HG03520 (cell line): Measurements from ENCODE around the gene TMEM154.

Experiments used
- ATAC-seq: cut with Tn5 transposase; IDR thresholded peaks from one replicate; pipeline ENCODE4 v1.9.1; 2021; ENCODE audit warnings: mild to moderate bottlenecking, moderate library complexity; ENCODE audit not compliant: unreplicated experiment

Gene TMEM154

GRCh38 chr4:152598454-152598853 is 81.3 kb downstream of the TMEM154 start:
- ATAC-seq: no peak

GRCh38 chr4:152594978-152595925 is 84.5 kb downstream of the TMEM154 start:
- peak; percentile 85 for ATAC-seq

DNA sequence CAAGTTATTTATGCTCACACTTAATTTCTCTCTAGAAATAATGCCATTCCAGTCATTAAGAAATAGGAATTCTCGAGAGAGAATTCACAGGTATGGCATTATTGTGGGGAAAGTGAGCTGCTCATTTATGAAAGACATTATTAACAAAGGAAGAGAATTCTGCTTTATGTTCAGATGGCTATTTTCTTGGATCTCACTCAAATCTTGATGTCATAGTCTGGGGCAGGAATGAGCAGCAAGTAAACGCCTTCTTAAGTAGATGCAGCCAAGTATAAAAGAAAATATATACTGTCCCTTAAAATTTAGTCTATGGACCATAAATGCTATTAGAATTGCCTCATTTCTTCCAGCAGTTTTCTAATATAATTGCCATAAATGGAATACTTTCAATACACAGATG is 85.7 kb downstream of the TMEM154 start:
- ATAC-seq: no peak

DNA sequence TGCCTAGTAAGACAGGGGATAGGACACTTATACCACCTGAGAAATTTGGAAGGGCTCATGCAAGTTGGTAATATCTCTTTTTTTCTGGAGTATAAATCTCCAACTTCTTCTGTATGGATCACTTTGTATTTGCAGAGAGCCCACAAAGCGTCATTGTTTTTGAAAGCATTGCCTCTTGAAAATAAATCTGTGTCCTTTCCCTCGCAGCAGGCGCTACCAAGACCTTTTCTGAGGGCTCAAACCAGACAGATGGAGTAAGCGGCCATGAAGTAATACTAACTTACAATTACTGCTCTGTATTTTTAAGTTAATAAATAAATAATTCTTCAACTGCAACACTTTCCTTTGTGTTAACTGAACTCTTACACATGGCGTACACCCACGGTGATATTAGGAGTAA is 87.9 kb downstream of the TMEM154 start:
- no peak for ATAC-seq

DNA sequence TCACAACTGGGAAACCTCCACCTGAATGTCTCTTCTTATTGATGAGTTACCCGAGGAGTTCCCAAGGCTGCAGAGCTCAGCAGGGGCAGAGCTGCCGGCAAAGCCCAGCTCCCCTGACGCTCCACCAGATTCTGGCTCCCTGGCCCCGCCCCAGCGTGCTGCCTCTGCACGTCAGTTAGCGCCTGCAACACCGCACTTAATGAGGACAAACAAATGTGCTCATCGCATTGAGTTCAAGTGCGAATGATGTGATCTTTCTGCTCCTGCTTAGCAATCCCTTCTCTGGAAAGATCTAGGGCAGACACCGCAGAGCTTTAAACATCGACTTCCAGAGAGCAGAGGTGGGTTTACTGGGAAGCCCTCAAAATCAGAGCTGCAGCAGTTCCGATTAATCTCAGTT is 88.4 kb downstream of the TMEM154 start:
- ATAC-seq: no peak

- no peak for ATAC-seq
Measured at GRCh38 chr4:152590179-152591031, 89.4 kb downstream of the TMEM154 start.

GRCh38 chr4:152588869-152589268 is 90.9 kb downstream of the TMEM154 start:
- no peak for ATAC-seq

DNA sequence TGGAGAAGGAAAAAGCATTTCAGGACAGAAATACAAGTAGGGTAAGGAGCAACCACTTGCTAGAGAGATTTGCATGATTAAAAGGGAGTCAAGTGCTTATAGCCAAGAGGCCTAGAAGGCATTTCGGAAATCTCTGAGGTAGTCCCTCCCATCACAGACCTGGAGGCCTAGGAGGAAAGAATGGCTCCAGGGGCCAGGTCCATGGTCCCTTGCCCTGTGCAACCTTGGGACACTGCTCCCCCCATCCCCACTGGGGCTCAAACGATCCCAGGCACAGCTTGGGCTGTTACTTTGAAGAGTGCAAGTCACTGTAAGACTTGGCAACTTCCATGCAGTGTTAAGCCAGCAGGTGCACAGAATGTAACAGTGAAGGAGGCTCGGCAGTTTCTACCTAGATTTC is 92.7 kb downstream of the TMEM154 start:
- ATAC-seq: no peak

DNA sequence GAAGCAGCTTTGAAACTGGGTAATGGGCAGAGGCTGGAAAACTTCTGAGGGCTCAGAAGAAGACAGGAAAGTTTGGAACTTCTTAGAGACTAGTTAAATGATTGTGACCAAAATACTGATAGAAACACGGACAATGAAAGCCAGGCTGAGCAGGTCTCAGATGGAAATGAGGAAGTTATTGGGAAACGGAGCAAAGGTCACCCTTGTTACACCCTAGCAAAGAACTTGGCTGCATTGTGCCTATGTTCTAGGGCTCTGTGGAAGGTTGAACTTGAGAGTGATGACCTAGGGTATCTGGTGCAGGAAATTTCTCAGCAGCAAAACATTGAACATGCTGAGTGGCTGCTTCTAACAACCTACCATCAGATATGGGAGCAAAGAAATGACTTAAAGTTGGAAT is 93.1 kb downstream of the TMEM154 start:
- no peak for ATAC-seq

DNA sequence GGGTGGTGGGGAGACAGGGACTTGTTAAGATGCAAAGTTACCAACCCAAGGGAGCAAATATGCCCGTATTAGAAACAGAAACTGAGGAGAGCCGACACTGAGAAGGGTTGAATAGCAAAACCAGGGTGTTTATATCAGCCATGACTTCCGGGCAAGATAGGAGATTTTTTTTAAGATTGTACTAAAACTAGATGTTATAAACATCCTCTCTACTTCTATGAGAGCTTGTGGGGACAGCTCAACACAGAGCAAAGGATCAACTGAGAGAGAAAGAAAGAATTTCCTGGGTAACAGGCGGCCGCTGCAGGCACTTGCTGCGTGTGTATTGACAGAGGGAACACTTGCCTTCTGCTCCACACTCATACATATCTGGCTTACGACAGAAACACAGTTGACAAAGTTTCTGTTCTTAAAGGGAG is 94.8 kb downstream of the TMEM154 start:
- ATAC-seq: no peak

DNA sequence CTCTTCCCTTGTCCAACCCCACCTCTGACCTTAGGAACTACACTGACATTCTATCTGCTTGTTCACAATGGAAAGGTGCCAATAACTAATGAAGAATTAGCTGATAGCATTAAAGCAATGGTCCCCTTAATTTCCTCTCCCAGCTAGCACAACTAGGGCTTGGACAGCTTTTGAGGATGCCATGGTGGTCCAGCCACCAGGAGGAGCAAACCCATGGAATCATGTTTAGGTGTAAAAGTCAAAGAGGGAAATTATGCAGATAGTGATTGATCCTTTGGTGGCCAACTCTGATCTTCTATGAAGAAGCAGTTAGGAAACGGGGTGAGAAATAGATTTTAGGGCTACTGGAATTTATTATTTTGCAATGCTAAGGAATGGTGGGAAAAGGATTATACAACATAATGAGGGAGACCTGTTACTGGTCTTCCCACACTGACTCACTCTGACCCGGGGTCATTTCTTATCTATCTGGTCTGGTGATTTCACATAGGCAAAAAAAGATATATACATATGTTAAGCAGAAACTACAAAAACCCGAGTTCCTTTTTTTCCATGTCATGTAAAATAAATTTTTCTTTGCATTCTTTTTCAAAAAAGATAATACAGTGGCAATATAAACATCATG is 98.1 kb downstream of the TMEM154 start:
- ATAC-seq: no peak

DNA sequence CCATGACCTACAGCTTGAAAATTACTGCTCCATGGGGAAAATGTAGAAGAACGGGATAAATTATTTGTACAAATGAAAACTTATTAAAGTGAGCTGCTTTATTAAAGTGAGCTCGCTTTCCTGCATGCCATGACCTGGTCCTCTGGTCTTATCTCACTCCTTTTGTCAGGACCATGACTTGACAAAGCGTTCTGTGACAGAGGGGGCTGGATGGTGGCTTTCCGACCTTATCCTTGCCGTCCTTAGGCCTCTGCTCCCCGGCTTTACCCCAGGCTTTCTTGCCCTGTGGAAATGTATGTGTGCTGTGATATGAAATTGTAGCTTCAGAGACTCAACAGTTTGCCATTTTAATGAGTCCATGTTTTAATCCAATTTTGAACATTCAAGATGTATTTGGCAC is 99.9 kb downstream of the TMEM154 start:
- no peak for ATAC-seq

- no peak for ATAC-seq
Measured at GRCh38 chr4:152579107-152579764, 100.6 kb downstream of the TMEM154 start.

DNA sequence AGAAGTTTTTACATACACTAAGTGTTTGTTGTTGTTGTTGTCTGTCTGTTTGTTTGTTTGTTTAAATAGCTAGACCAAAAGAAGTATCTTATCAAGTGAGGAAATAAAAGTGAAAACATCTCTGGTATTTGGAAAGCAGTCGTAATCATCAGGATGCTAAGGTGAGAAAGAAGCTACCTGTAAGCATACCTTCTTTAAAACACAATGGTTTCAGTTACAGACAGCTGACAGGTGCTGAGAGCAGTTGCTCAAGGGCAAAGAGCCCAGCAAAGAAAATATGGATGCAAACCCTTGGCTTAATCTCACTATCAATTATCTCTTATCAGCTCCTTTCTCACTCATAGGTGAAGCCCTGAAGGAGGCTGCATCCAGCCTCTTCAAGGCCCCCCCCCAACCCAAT is 101.1 kb downstream of the TMEM154 start:
- no peak for ATAC-seq

DNA sequence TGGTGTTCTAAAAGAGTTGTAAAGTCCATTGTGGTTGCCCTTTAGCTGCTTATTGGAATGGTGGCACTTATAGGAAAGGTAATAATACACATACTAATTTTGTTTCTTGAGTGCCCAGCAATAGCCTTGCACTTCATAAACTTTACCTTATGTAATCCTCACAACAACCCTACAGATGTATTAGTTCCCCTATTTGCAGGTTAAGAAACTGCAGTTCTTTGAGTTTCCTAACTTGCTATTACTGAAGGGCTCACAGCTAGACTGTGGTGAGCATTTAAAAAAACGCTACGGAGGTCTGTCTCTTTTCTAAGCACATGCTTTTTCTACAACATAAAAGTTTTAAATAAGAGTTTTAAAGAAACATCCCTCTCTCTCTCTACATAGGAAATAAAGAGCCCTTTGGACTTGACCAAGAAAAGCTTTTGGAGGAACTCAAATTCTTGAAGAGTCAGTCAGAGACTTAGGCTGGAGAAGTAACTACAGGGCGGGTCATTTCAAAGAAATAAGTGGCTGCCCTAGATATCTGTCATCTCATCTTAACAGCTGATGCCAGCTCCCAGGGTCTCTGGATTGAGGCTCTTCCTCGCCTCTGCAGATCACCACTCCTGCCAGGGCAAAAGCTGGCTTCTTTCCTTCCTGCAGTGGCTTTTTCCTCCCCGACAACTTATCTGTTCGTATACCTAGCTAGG is 101.9 kb downstream of the TMEM154 start:
- ATAC-seq: peak; percentile 75

- ATAC-seq: no peak
Measured at GRCh38 chr4:152575533-152575932, 104.3 kb downstream of the TMEM154 start.

DNA sequence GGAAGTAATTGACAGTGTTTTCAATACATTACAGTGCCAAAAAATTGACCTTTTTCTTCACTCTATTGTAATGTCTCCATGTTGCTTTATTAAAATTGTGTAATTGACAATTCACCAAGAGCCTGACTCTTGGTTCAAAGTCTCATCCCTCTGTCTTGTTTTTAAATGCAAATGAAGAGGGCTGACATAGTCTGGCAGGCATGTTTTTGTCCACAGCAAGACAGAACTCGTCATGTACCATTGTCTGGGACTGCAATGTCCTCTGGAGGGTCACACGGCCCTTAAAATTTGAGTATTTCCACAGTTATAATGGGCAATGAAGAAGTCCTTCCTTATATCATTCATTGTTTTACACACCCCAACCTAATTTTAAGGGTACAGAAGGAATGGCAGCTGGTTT is 105.9 kb downstream of the TMEM154 start:
- ATAC-seq: no peak

DNA sequence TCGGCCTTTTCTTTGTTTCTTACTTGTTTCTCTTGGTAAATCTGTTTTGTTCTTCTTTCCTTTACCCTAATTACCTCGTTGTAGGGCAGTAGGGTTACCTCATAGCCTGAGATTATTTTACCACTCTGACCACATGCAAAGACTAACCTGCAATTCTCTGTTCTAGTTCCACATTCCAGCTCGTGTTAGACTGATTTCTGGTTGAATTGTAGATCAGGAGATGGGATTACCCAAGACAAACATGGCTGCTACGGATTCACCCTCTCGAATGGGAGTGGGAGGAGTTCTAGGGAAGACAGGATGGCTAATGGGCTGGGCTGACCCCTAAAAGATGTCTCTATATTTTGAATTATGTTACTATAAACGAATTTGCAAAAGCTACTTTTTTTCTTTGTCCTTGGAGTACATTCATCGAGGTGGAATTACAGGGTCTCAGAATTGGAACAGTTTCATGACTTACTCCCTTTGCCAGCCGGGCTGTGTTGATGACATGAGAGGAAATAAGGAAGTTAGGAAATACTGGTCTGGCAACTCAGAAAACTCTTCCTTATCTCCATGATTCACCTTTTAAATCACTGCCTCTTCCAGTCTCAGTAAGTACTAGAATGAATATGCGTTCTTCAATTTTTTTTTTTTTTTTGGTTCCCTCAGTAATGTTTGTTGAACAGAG is 107.2 kb downstream of the TMEM154 start:
- ATAC-seq: no peak

- ATAC-seq: no peak
Measured at GRCh38 chr4:152571770-152572169, 108.0 kb downstream of the TMEM154 start.

DNA sequence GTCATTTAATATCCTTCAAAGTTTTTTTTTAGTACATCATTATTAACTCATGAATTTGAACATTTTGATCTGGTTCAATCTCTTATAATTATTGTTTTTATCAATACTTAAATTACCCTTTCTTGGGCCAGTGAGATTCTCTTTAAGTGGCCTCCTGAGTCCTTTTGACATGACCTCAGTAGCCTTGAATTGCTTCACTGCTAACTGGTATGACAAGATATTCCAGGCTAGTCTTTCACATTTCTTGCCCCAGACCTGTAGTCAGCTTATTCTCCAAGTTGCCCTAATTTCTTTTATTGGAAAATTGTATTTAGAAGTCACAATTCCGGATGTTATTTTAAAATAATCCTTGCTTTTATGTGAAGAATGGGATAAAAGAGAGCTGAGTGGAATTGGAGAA is 108.5 kb downstream of the TMEM154 start:
- no peak for ATAC-seq
